AG09319 (cell line): ENCODE data around the gene DBF4B.

Experiments used
- DNase-seq: peaks from one replicate; pipeline ENCODE4 v3.0.0-alpha.2; 2010; ENCODE audit warnings: low read depth; ENCODE audit errors: extremely low read depth
- CTCF ChIP-seq: IDR thresholded peaks from 2 replicates; pipeline ENCODE4 v1.5.1; 2011; ENCODE audit warnings: low read depth, mild to moderate bottlenecking, inconsistent platforms, low read length, moderate library complexity

Gene DBF4B

GRCh38 chr17:44708401-44709263 lies at the start of gene DBF4B:
DBF4B (plus strand) TSS chr17:44708665; CDS start chr17:44708821, 156 bp downstream.
- DNase-seq: peak; percentile 72

GRCh38 chr17:44661835-44662234 lies 46.6 kb upstream of the DBF4B start:
- no peak for DNase-seq
- TF ChIP-seq CTCF: no peak

More at GRCh38 chr17:44708401-44709263, at the start of gene DBF4B:
- TF ChIP-seq CTCF: no peak

GRCh38 chr17:44663095-44663494 lies 45.4 kb upstream of the DBF4B start:
- TF ChIP-seq CTCF: no peak
- no peak for DNase-seq

DNA sequence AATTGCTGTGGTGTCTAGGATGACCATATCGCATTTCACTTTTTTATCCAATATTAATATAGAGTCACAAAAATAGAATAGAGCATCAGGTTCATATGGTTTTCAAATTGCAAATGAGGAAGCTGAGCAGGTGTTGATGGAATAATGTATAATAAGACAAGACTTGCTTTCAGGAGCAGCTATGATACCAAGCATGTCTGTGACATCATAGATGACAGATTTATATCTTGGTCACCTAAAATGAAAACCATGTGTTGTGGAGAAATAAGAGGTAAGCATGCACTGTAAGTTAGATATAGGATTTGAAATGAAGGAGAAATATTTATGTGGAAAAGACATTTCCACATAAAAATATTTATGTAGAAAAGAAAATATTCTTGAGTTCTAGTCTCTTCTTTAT lies 43.6 kb upstream of the DBF4B start:
- no peak for TF ChIP-seq CTCF
- DNase-seq: no peak

- no peak for TF ChIP-seq CTCF
- DNase-seq: no peak
These were observed 42.5 kb upstream of the DBF4B start for GRCh38 chr17:44666006-44666405.

GRCh38 chr17:44672479-44673093 lies 35.9 kb upstream of the DBF4B start:
- DNase-seq: no peak
- peak; percentile 67 for TF ChIP-seq CTCF

- no peak for DNase-seq
- no peak for TF ChIP-seq CTCF
These were observed 34.6 kb upstream of the DBF4B start for GRCh38 chr17:44673893-44674292.
